Activated T-cell treated with anti-CD3 and anti-CD28 coated beads, Interleukin-2, amount 50 U/mL, for 4 hours (primary cell): ENCODE results near the gene INPP5D. TPM values are rescaled to one million over a fixed set of nuclear protein-coding genes. Genes with fewer than 3 reads are reported as not detected.

Experiments used
- ATAC-seq, 2 donors: fragments of 200-7000 bp; cut with Tn5 transposase; one replicate each; pipeline ENCODE4 v1.10.0; 2021
- DNase-seq: peaks from one replicate; pipeline ENCODE4 v3.0.0-alpha.2; 2020
- H3K27me3 Mint-ChIP-seq: one replicate; pipeline ENCODE4 v1.8.0; 2021; ENCODE audit warnings: low read depth, mixed read lengths
- H3K36me3 Mint-ChIP-seq: one replicate; pipeline ENCODE4 v1.8.0; 2022; ENCODE audit warnings: mixed read lengths; ENCODE audit not compliant: insufficient read depth
- H3K4me1 Mint-ChIP-seq: one replicate; pipeline ENCODE4 v1.8.0; 2021; ENCODE audit warnings: low read depth, mixed read lengths
- H3K4me3 Mint-ChIP-seq: one replicate; pipeline ENCODE4 v1.8.0; 2021; ENCODE audit warnings: mild to moderate bottlenecking, moderate library complexity, mixed read lengths
- H3K9me3 Mint-ChIP-seq: one replicate; pipeline ENCODE4 v1.8.0; 2021; ENCODE audit warnings: mixed read lengths
- total RNA-seq, 3 donors: library from RNA; stranded (reverse); gene quantifications; one replicate each; pipeline ENCODE4 v1.2.1, GENCODE V29; 2021

INPP5D gene
- total RNA-seq, 3 donors from 2014 or later, result 31.2 to 35.5 (median 31.7) TPM

DNA sequence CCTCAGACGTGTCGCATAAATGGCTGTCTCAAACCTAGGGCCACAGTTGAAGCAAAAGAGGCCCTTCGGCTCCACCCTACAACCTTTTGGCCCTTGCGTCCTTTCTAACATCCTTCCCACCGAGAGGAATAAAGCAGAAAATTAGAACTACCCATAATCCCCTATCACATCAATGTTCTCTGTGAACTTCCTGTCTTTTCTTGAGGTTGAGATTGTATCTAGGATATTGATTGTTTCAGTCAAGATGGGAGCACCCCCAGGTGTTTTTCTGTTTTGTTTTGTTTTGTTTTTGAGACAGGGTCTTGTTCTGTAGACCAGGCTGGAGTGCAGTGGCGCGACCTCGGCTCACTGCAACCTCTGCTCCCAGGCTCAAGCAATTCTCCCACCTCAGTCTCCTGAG is 23.6 kb downstream of the INPP5D start:
- H3K36me3 Mint-ChIP-seq, result peaks cover 29% of the 10 kb centered on the region
- no peak for ATAC-seq

DNA sequence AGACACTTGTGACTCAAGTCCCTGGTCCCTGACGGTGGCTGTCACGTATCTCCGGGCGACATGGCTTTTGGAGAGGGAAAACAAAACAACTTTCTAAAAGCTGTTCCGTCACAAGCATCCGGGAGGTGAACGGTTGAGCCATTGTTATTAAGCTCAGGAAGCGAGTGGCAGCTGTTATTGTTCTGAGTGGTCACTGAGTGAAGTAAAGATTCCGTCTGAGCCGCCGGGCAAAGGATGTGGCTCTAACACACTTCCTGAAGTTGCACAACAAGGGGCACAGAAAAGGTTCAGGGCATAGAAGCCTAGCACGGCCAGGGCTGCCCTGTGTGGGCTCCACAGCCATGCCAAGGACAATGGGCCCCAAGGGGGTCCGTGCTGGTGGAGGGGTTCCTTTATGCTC is 24.3 kb downstream of the INPP5D start:
- Mint-ChIP-seq H3K27me3 (no peaks in the 10 kb centered on the region), H3K9me3 (no peaks in the 10 kb centered on the region), H3K36me3 (peaks cover 23% of the 10 kb centered on the region), H3K4me3 (peak overlapping the region; percentile 74), H3K4me1 (peaks cover 86% of the 10 kb centered on the region)
- peak in 1 of 2 donors; percentile 10 for ATAC-seq
- DNase-seq, result no peak

More for the DNA sequence above, 23.6 kb downstream of the INPP5D start:
- Mint-ChIP-seq H3K4me1 (peaks cover 93% of the 10 kb centered on the region), H3K27me3 (no peaks in the 10 kb centered on the region), H3K9me3 (no peaks in the 10 kb centered on the region), H3K4me3 (peak overlapping the region; percentile 74)
- DNase-seq, result no peak

DNA sequence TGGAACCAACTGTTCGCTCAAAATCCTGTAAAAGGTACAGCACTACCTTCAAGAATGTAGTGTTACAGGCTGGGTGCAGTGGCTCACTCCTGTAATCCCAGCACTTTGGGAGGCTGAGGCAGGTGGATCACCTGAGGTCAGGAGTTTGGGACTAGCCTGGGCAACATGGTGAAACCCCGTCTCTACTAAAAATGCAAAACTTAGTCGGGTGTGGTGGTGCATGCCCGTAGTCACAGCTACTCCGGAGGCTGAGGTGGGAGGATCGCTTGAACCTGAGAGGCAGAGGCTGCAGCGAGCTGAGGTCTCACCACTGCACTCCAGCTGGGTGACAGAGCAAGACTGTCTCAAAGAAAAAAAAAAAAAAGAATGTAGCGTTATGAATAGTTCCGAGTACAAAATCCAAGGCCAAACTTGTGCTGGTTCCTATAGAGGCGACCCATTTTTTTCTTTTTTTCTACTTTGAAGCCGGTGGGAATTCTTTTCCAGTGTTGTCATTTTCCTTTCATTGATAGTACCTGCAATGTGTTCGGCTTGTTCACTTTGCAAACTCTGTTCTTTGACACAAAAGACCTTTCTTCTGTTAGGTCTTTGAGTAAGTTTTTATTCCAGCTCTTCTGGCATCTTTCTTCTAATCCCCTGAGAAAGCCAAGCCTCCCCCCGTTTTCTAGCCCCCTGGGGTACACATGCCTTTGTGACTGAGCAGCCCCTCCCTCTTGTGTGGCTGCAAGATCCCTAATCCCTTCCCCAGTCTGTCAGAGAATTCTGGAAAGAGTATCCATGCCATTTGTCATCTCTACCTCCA is 25.1 kb downstream of the INPP5D start:
- H3K4me3 Mint-ChIP-seq, result peak overlapping the region; percentile 74
- ATAC-seq (no peak), DNase-seq (no peak)
- H3K36me3 Mint-ChIP-seq, result peaks cover 21% of the 10 kb centered on the region
- H3K27me3 Mint-ChIP-seq, result no peaks in the 10 kb centered on the region
- H3K4me1 Mint-ChIP-seq, result peaks cover 82% of the 10 kb centered on the region
- no peaks in the 10 kb centered on the region for H3K9me3 Mint-ChIP-seq

DNA sequence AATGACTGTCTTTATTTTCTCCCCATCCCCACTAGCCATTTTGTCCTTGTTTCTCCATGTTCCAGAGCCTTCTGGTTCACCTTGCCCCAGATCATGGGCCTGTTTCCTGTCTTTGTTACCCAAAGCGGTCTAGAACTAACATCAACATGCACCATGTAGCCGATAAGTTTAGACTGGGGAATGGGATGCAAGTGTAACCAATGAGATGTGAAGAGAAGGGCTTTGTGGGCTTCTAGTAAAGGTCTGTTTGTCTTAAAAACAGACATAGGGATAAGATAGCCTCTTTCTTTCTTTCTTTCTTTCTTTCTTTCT is 25.7 kb downstream of the INPP5D start:
- H3K9me3 Mint-ChIP-seq, result no peaks in the 10 kb centered on the region
- ATAC-seq (no peak), DNase-seq (no peak)
- H3K36me3 Mint-ChIP-seq, result peaks cover 19% of the 10 kb centered on the region
- H3K4me3 Mint-ChIP-seq, result peak overlapping the region; percentile 5
- H3K4me1 Mint-ChIP-seq, result peaks cover 78% of the 10 kb centered on the region
- H3K27me3 Mint-ChIP-seq, result no peaks in the 10 kb centered on the region

DNA sequence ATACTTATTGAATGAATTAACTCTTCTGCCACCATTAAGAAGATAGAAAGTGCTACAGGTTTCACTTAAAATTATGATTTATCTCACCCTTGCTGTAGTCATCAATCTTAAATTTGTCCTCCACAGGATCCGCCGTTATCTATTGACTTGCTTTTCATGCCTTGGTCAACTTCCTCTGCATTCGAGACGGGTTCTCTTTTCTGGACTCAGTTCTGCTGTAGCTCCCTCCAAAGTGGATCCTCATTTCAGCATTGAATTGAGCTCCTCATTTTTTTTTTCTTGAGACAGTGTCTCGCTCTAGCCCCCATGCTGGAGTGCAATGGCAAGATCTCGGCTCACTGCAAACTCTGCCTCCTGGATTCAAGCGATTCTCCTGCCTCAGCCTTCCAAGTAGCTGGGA is 27.6 kb downstream of the INPP5D start:
- peak overlapping the region; percentile 37 for H3K4me3 Mint-ChIP-seq

DNA sequence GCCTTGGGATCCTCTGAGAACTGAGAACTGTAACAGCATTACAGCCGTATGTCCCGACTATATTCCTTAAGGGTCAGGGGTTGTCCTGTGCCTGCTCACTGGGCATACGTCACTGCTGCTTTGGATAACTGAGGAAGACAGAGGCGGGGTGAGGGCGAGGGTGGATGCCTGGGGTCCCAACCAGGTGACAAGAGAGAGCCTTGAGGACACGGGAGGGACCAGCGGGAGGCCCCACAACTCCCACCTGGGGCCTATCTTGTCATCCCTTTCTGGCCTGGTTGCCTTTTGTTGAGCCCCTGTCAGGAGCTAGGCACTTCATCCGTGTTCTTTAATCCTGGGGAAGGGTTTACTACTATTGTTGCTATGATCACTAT is 28.8 kb downstream of the INPP5D start:
- Mint-ChIP-seq H3K27me3 (no peaks in the 10 kb centered on the region), H3K4me1 (peaks cover 72% of the 10 kb centered on the region), H3K9me3 (no peaks in the 10 kb centered on the region), H3K4me3 (no peak overlapping the region), H3K36me3 (peaks cover 30% of the 10 kb centered on the region)
- no peak for DNase-seq
- no peak for ATAC-seq

More for the DNA sequence above, 27.6 kb downstream of the INPP5D start:
- ATAC-seq (no peak), DNase-seq (no peak)
- Mint-ChIP-seq H3K4me1 (peaks cover 75% of the 10 kb centered on the region), H3K9me3 (no peaks in the 10 kb centered on the region), H3K27me3 (no peaks in the 10 kb centered on the region), H3K36me3 (peaks cover 28% of the 10 kb centered on the region)

DNA sequence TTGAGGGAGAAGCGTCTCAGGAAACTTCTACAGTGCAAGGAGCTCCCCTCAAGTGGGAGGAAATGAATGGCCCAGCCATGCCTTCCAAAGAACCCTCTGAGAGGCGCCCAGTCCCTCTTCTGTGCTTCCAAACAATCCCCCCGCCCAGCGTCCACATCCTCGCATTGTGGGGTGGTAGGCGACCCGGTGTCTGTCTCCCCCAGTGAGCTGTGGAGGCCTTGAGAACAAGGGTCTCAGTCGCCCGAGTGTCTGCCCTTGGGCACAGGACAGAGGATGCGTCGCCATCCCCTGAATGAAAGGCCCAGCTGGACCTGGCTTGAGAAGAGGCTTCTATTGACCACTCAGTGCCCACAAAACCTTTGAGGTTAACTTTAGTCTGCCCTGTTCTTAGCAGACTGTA is 29.7 kb downstream of the INPP5D start:
- DNase-seq (no peak), ATAC-seq (no peak)
- no peaks in the 10 kb centered on the region for H3K27me3 Mint-ChIP-seq
- H3K4me3 Mint-ChIP-seq, result no peak overlapping the region
- H3K9me3 Mint-ChIP-seq, result no peaks in the 10 kb centered on the region
- H3K4me1 Mint-ChIP-seq, result peaks cover 70% of the 10 kb centered on the region
- H3K36me3 Mint-ChIP-seq, result peaks cover 34% of the 10 kb centered on the region

DNA sequence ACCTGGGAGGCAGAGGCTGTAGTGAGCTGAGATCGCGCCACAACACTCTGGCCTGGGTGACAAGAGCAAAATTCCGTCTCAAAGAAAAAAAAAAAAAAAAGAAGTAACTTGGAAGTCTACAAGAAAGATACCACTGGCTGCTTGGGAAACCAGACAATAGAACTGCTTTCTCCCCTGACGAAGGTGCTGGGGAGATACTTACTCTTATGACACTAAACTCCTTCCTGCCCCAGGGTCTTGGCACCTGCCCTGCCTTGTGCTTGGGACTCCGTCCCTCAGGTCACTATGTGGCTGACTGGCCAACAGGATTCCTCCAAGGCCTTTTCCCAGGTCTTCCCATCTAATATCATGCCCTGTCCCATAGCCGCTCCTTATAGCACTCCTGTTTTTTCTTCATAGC is 30.7 kb downstream of the INPP5D start:
- no peaks in the 10 kb centered on the region for H3K27me3 Mint-ChIP-seq
- ATAC-seq (no peak), DNase-seq (no peak)
- no peaks in the 10 kb centered on the region for H3K9me3 Mint-ChIP-seq
- peaks cover 32% of the 10 kb centered on the region for H3K36me3 Mint-ChIP-seq
- no peak overlapping the region for H3K4me3 Mint-ChIP-seq
- H3K4me1 Mint-ChIP-seq, result peaks cover 62% of the 10 kb centered on the region

DNA sequence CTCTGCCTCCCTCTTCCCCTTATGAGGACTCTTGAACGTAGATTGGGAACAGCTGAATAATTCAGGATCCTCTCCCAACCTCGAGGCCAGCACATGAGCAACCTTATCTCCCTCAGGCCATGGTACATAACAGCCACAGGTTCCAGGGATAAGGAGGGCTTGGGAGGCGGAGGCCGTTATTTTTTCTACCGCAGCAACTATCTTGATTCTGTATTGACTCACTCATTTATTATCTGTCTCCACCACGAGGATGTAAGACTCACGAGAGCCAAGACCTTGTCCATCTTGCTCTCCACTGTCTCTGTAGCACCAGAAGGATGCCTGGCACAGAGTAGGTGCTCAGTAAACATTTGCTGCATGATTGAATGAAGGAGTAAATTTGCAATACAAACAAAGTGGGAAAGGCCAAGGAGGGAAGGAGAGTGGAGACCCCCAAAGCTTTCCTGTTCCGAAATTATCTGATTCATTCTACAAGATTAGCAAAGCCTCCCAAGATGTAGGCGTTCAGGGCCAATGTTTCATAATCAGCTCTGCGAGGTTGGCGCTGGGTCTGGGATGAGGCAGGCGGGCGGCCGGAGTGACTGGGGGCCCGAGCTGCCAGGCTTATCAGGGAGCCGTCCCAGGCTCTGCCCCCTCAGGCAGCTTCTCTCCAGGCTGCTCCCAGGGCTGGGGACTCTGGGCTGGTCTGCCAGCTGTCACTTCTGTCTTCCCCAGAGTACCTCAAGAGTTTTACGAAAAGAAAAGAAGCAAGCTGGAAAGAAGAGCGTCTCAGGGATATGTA is 31.6 kb downstream of the INPP5D start:
- no peaks in the 10 kb centered on the region for H3K27me3 Mint-ChIP-seq
- DNase-seq (no peak), ATAC-seq (no peak)
- H3K4me1 Mint-ChIP-seq, result peaks cover 61% of the 10 kb centered on the region
- H3K36me3 Mint-ChIP-seq, result peaks cover 31% of the 10 kb centered on the region
- H3K4me3 Mint-ChIP-seq, result no peak overlapping the region
- no peaks in the 10 kb centered on the region for H3K9me3 Mint-ChIP-seq

DNA sequence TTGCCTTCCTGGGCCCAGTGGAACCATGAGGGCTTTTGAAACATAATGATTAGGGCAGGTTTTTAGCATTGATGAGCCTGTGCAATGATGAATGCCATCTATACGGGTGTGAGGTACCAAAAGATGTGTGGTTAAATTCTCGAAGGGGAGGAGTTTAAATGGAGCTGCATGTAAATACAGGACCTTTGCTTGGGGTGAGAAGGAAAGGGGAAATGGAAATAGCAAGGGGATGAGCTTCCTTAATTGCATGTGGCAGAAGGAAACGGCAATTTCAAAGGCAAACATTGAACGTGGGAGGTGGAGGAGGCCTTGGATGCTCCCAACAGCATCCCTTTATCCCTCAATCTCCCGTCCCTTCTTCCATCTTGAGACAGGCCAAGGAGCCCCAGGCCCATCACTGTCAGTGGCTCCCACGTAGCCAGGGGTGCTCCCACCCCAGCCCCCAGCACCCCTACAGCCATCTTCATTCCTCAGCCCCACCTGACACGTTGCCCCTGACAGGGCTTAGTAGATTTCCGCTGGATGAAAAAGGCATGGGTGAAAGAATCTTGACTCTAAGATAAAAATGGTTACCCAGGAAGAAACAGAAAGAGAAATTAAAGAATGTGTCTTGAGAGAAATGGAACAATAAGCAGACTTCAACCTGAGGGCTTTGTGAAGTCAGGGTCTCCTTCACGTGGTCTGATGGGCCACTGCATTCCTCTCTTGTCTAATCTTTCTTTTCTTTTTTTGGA is 32.5 kb downstream of the INPP5D start:
- Mint-ChIP-seq H3K36me3 (peaks cover 28% of the 10 kb centered on the region), H3K4me3 (peak overlapping the region; percentile 9)

DNA sequence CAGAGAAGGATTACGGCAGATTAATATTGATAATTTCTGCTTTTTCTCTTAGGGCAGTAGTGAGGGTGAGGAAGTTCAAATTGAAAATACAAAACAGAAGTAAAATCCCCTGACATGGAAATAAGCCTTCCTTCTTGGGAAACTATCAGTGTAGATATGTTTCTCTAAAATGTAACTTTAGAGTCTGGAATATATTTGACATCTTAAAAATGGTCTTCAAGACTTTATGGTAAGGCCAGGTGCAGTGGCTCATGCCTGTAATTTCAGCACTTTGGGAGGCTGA is 33.0 kb downstream of the INPP5D start:
- Mint-ChIP-seq H3K9me3 (no peaks in the 10 kb centered on the region), H3K4me1 (peaks cover 62% of the 10 kb centered on the region), H3K4me3 (peak overlapping the region; percentile 9), H3K36me3 (peaks cover 26% of the 10 kb centered on the region), H3K27me3 (no peaks in the 10 kb centered on the region)
- no peak for ATAC-seq
- no peak for DNase-seq

More for the DNA sequence above, 32.5 kb downstream of the INPP5D start:
- Mint-ChIP-seq H3K9me3 (no peaks in the 10 kb centered on the region), H3K4me1 (peaks cover 62% of the 10 kb centered on the region), H3K27me3 (no peaks in the 10 kb centered on the region)
- ATAC-seq (no peak), DNase-seq (no peak)

DNA sequence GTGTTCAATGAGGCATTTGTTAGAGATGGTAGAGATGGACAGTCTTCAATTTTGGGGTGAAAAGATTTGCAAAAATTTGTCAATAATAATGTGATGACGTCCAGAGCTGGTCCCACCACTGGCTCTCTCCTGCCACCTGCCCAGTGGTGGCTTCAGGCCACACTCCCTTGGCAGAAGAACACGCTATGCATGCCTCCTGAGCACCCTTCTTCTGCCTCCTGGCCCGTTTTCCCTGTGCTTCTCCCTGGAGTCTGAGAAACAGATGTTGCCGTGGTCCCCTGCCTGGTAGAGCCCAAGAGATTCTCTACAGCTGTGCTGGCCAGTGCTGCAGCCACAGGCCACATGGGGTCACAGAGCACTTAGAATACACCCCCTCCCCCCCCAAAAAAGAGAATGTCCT is 33.6 kb downstream of the INPP5D start:
- no peaks in the 10 kb centered on the region for H3K27me3 Mint-ChIP-seq
- DNase-seq (no peak), ATAC-seq (no peak)
- H3K4me1 Mint-ChIP-seq, result peaks cover 64% of the 10 kb centered on the region
- peaks cover 25% of the 10 kb centered on the region for H3K36me3 Mint-ChIP-seq
- no peaks in the 10 kb centered on the region for H3K9me3 Mint-ChIP-seq
- no peak overlapping the region for H3K4me3 Mint-ChIP-seq

DNA sequence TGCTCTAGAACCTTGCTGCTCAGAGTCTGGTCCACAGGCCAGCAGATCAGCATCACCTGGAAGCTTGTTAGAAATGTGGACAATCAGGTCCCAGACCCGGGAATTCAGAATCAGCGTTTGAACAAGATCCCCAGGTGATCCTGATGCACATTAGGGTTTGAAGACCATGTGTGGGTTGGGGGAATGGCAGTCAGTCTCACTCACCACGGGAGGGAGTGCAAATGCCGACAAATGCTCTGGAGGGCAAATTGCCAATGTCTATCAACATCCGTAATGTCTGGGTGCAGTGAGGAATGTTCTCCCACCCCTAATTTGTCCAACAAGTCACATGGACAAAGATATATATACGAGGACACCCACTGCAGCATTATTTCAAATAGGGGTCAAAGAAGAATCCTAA is 34.5 kb downstream of the INPP5D start:
- peaks cover 28% of the 10 kb centered on the region for H3K36me3 Mint-ChIP-seq
- ATAC-seq (no peak), DNase-seq (no peak)
- no peak overlapping the region for H3K4me3 Mint-ChIP-seq
- peaks cover 71% of the 10 kb centered on the region for H3K4me1 Mint-ChIP-seq
- no peaks in the 10 kb centered on the region for H3K27me3 Mint-ChIP-seq
- no peaks in the 10 kb centered on the region for H3K9me3 Mint-ChIP-seq

DNA sequence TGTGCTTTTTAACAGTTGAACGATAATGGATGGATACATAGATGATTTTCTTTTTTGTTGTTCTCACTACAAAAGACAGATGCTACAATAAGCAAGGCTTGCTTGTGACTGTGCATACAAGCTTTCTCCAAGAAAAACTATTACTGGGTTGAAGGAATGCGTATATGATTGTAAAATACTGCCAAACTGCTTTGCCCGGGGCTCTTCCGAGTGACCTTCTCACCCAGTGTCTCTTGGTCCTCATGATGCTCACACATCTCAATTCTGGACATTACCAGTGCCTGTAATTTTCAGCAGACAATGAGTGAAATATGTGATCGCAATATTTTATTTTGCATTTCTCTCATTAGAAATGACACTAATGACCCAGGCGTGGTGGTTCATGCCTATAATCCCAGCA is 35.9 kb downstream of the INPP5D start:
- ATAC-seq (no peak), DNase-seq (no peak)
- Mint-ChIP-seq H3K27me3 (no peaks in the 10 kb centered on the region), H3K36me3 (peaks cover 29% of the 10 kb centered on the region), H3K9me3 (no peaks in the 10 kb centered on the region), H3K4me3 (no peak overlapping the region), H3K4me1 (peaks cover 78% of the 10 kb centered on the region)

DNA sequence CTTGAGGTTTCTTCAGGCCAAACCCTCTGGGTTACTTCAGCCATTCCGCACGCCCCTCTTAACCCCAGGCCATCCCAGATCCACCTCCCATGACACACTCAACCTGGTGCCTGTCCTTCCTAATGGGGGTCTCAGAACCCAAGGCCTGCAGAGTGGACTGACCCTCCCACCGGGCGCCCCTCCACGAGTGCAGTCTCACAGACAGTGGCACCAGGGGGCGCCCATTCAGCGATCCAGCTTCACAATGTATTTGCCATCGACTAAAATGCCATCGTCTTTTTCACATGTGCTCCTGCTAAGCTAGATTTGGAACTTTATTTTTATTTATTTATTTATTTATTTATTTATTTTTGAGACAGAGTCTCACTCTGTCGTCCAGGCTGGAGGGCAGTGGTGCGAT is 38.5 kb downstream of the INPP5D start:
- no peaks in the 10 kb centered on the region for H3K9me3 Mint-ChIP-seq
- H3K4me3 Mint-ChIP-seq, result no peak overlapping the region
- peaks cover 26% of the 10 kb centered on the region for H3K36me3 Mint-ChIP-seq
- no peak for ATAC-seq
- no peak for DNase-seq
- H3K4me1 Mint-ChIP-seq, result peaks cover 76% of the 10 kb centered on the region
- no peaks in the 10 kb centered on the region for H3K27me3 Mint-ChIP-seq
